ENCODE results near the gene NPLOC4. TPM values are rescaled to one million over a fixed set of nuclear protein-coding genes. Genes with fewer than 3 reads are reported as not detected.

The NPLOC4 gene
- total RNA-seq, 1 experiment from 2014 or later: 146 TPM

- Mint-ChIP-seq H3K36me3 (ENCODE audit: insufficient read depth, unreplicated experiment) (peaks cover 5% of the 10 kb centered on the region), H3K27me3 (ENCODE audit: unreplicated experiment) (peaks cover 11% of the 10 kb centered on the region), H3K9me3 (ENCODE audit: low read depth, unreplicated experiment) (no peaks in the 10 kb centered on the region), H3K27ac (ENCODE audit: unreplicated experiment) (no peak overlapping the region), H3K4me3 (ENCODE audit: low read depth, unreplicated experiment) (no peak overlapping the region), H3K4me1 (ENCODE audit: low read depth, unreplicated experiment) (no peaks in the 10 kb centered on the region)
- DNase-seq: no peak
- CTCF ChIA-PET: no interaction called here
- intact Hi-C loops (cut with micrococcal nuclease; ENCODE audit: unreplicated experiment): no loop called here
- no TSS peak for BruUV-seq (replicated peaks)
- TF ChIP-seq CTCF (IDR thresholded peaks at IDR 0.05; ENCODE audit: unreplicated experiment): no peak
Observed at GRCh38 chr17:81644976-81645952, 8.4 kb upstream of the NPLOC4 start.

GRCh38 chr17:81644496-81644895 lies 7.6 kb upstream of the NPLOC4 start:
- Mint-ChIP-seq H3K9me3 (ENCODE audit: low read depth, unreplicated experiment) (no peaks in the 10 kb centered on the region), H3K4me1 (ENCODE audit: low read depth, unreplicated experiment) (no peaks in the 10 kb centered on the region), H3K27ac (ENCODE audit: unreplicated experiment) (no peak overlapping the region), H3K4me3 (ENCODE audit: low read depth, unreplicated experiment) (no peak overlapping the region), H3K36me3 (ENCODE audit: insufficient read depth, unreplicated experiment) (peaks cover 5% of the 10 kb centered on the region), H3K27me3 (ENCODE audit: unreplicated experiment) (peaks cover 11% of the 10 kb centered on the region)
- no peak for TF ChIP-seq CTCF (IDR thresholded peaks at IDR 0.05; ENCODE audit: unreplicated experiment)
- no TSS peak for BruUV-seq (replicated peaks)
- no peak for DNase-seq
- CTCF ChIA-PET: no interaction called here
- intact Hi-C loops (cut with micrococcal nuclease; ENCODE audit: unreplicated experiment): no loop called here

GRCh38 chr17:81641825-81642489 lies 5.0 kb upstream of the NPLOC4 start:
- CTCF ChIA-PET: interaction anchor here (1.0 kb wide), 1 partner anchor 41 kb away, joined by 3 read pairs; no protein-coding TSS in a partner anchor
- BruUV-seq (replicated peaks): no TSS peak
- H3K27ac Mint-ChIP-seq (ENCODE audit: unreplicated experiment): no peak overlapping the region
- TF ChIP-seq CTCF (IDR thresholded peaks at IDR 0.05; ENCODE audit: unreplicated experiment): no peak
- H3K4me3 Mint-ChIP-seq (ENCODE audit: low read depth, unreplicated experiment): no peak overlapping the region
- H3K9me3 Mint-ChIP-seq (ENCODE audit: low read depth, unreplicated experiment): no peaks in the 10 kb centered on the region
- intact Hi-C loops (cut with micrococcal nuclease; ENCODE audit: unreplicated experiment): no loop called here
- H3K27me3 Mint-ChIP-seq (ENCODE audit: unreplicated experiment): peaks cover 2% of the 10 kb centered on the region
- DNase-seq: no peak
- peaks cover 9% of the 10 kb centered on the region for H3K36me3 Mint-ChIP-seq (ENCODE audit: insufficient read depth, unreplicated experiment)
- H3K4me1 Mint-ChIP-seq (ENCODE audit: low read depth, unreplicated experiment): no peaks in the 10 kb centered on the region

- intact Hi-C loops (cut with micrococcal nuclease; ENCODE audit: unreplicated experiment): no loop called here
- no peak for TF ChIP-seq CTCF (IDR thresholded peaks at IDR 0.05; ENCODE audit: unreplicated experiment)
- no TSS peak for BruUV-seq (replicated peaks)
- Mint-ChIP-seq H3K27ac (ENCODE audit: unreplicated experiment) (no peak overlapping the region), H3K4me3 (ENCODE audit: low read depth, unreplicated experiment) (no peak overlapping the region), H3K36me3 (ENCODE audit: insufficient read depth, unreplicated experiment) (peaks cover 26% of the 10 kb centered on the region), H3K9me3 (ENCODE audit: low read depth, unreplicated experiment) (no peaks in the 10 kb centered on the region), H3K27me3 (ENCODE audit: unreplicated experiment) (no peaks in the 10 kb centered on the region), H3K4me1 (ENCODE audit: low read depth, unreplicated experiment) (no peaks in the 10 kb centered on the region)
- DNase-seq: no peak
- CTCF ChIA-PET: no interaction called here
Observed at GRCh38 chr17:81640011-81640410, 3.1 kb upstream of the NPLOC4 start.
